ENCODE results near the gene ZNF189.

ZNF189 gene

GRCh38 chr9:101400120-101400519 lies 1.5 kb downstream of the ZNF189 start:
- DNase-seq (ENCODE audit: low read depth), result no peak
- peak overlapping the region; percentile 84 for H3K4me3 ChIP-seq (ENCODE audit: low read depth, low read length)
- TF ChIP-seq MAX (IDR thresholded peaks at IDR 0.05; ENCODE audit: low read depth, low read length), result no peak
- TF ChIP-seq MYC (IDR thresholded peaks at IDR 0.05; ENCODE audit: low read depth, low read length), result no peak
- TF ChIP-seq CTCF (IDR thresholded peaks at IDR 0.05; ENCODE audit: low read depth, low read length), result no peak
- TF ChIP-seq POLR2A (IDR thresholded peaks at IDR 0.05; ENCODE audit: extremely low read depth, insufficient read length), result no peak

GRCh38 chr9:101403516-101404285 lies 5.0 kb downstream of the ZNF189 start:
- no peak for TF ChIP-seq MAX (IDR thresholded peaks at IDR 0.05; ENCODE audit: low read depth, low read length)
- TF ChIP-seq POLR2A (IDR thresholded peaks at IDR 0.05; ENCODE audit: extremely low read depth, insufficient read length), result no peak
- TF ChIP-seq MYC (IDR thresholded peaks at IDR 0.05; ENCODE audit: low read depth, low read length), result no peak
- TF ChIP-seq CTCF (IDR thresholded peaks at IDR 0.05; ENCODE audit: low read depth, low read length), result no peak
- H3K4me3 ChIP-seq (ENCODE audit: low read depth, low read length), result no peak overlapping the region

GRCh38 chr9:101408374-101409078 lies 9.9 kb downstream of the ZNF189 start:
- TF ChIP-seq POLR2A (IDR thresholded peaks at IDR 0.05; ENCODE audit: extremely low read depth, insufficient read length), result no peak
- TF ChIP-seq MAX (IDR thresholded peaks at IDR 0.05; ENCODE audit: low read depth, low read length), result no peak
- no peak for TF ChIP-seq MYC (IDR thresholded peaks at IDR 0.05; ENCODE audit: low read depth, low read length)
- TF ChIP-seq CTCF (IDR thresholded peaks at IDR 0.05; ENCODE audit: low read depth, low read length), result no peak
- H3K4me3 ChIP-seq (ENCODE audit: low read depth, low read length), result no peak overlapping the region

More at GRCh38 chr9:101403516-101404285, 5.0 kb downstream of the ZNF189 start:
- peak; percentile 17 for DNase-seq (ENCODE audit: low read depth)

GRCh38 chr9:101409079-101409477 lies 10.4 kb downstream of the ZNF189 start:
- TF ChIP-seq POLR2A (IDR thresholded peaks at IDR 0.05; ENCODE audit: extremely low read depth, insufficient read length) (no peak), MAX (IDR thresholded peaks at IDR 0.05; ENCODE audit: low read depth, low read length) (no peak), CTCF (IDR thresholded peaks at IDR 0.05; ENCODE audit: low read depth, low read length) (no peak), MYC (IDR thresholded peaks at IDR 0.05; ENCODE audit: low read depth, low read length) (no peak)
- no peak overlapping the region for H3K4me3 ChIP-seq (ENCODE audit: low read depth, low read length)
- DNase-seq (ENCODE audit: low read depth), result no peak

More at GRCh38 chr9:101408374-101409078, 9.9 kb downstream of the ZNF189 start:
- no peak for DNase-seq (ENCODE audit: low read depth)

- H3K4me3 ChIP-seq (ENCODE audit: low read depth, low read length), result no peak overlapping the region
- no peak for DNase-seq (ENCODE audit: low read depth)
- TF ChIP-seq MYC (IDR thresholded peaks at IDR 0.05; ENCODE audit: low read depth, low read length) (no peak), CTCF (IDR thresholded peaks at IDR 0.05; ENCODE audit: low read depth, low read length) (no peak), MAX (IDR thresholded peaks at IDR 0.05; ENCODE audit: low read depth, low read length) (no peak), POLR2A (IDR thresholded peaks at IDR 0.05; ENCODE audit: extremely low read depth, insufficient read length) (no peak)
These were observed 16.2 kb downstream of the ZNF189 start for GRCh38 chr9:101414839-101415238.
